ENCODE data around the gene PKN1. TPM values are rescaled to one million over a fixed set of nuclear protein-coding genes. Genes with fewer than 3 reads are reported as not detected.

The PKN1 gene
- total and polyA plus RNA-seq, 2 donors (not counting 1 experiment from before 2014, with no cell fraction given) = 114 to 171 TPM

DNA sequence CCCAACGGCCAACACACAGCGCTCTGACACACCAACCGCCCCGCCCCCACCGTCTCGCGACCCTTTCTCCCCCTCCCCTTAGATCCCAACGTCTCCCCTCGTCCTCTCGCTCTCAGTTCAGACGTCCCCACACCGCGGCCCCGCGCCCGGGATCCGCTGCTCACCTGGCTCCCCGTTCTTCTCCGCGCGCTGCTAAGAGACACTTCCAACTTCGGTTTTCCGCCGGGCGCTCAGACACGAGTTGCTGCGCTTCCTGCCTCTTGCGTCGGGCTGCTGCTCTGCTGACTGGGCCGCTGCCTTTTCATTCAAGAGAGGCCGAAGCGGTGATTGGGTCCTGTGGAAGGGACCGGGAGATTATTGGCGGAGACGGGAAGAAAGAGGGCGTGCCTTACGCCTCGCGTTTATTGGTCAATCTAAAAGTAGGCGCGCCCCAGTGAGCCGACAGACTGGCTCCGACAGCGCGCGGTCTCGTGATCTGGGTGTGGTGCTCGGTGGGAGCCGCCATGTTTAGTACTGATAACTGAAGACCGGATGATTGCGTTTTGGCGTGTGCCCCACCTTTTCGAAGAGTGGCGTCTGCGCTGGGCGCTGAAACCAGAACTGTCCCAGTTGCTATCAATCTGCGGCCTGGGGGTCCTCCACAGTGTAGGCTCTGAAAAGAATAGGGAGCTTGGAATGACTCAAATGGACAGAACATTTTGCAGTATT, 13.8 kb upstream of the PKN1 start, which contains the start of gene DDX39A:
DDX39A (minus strand) TSS at position 236 of the 708 bp plus-strand sequence. CDS start 6,121 bp downstream, outside the sequence.
- WGBS (ENCODE audit: insufficient coverage) = under 1% methylated on average over 55 of the region's 57 CpGs
- Histone ChIP-seq H2AFZ (ENCODE audit: insufficient read depth, low read depth, low read length, poor library complexity, severe bottlenecking) (peak within 1 kb of the TSS; percentile 65), H3K4me2 (replicated peaks; ENCODE audit: low read depth, low read length, poor library complexity, severe bottlenecking) (peak within 1 kb of the TSS; percentile 94), H3K27ac (ENCODE audit: low read length in 2 of 2) (peak within 1 kb of the TSS; percentile 92 to 98), H3K27me3 (replicated peaks in 1 of 4; ENCODE audit: control extremely low read depth in 1 of 4, control insufficient read depth in 3 of 4, insufficient read depth in 4 of 4, low read length in 3 of 4) (no peaks in the 10 kb centered on the region), H3K36me3 (replicated peaks in 1 of 2; ENCODE audit: control extremely low read depth in 1 of 2, control insufficient read depth in 1 of 2, extremely low read depth in 1 of 2, insufficient read depth in 2 of 2, low read length in 1 of 2) (peaks cover 0 to 21% of the 10 kb centered on the region in 2 experiments), H3K9ac (ENCODE audit: low read length) (peak within 1 kb of the TSS; percentile 94), H3K9me3 (ENCODE audit: control extremely low read depth in 1 of 3, control insufficient read depth in 2 of 3, insufficient read depth in 1 of 3, low read length in 2 of 3) (peaks cover 0 to 14% (median 0%) of the 10 kb centered on the region in 3 donors), H3K79me2 (ENCODE audit: control insufficient read depth, insufficient read depth, low read length) (peaks cover 48% of the 10 kb centered on the region), H3K4me3 (ENCODE audit: control extremely low read depth in 1 of 5, extremely low read depth in 1 of 5, insufficient read depth in 1 of 5, low read depth in 2 of 5, low read length in 4 of 5) (peak within 1 kb of the TSS; percentile 30 to 89 (median 82)), H3K4me1 (ENCODE audit: control insufficient read depth in 2 of 2, insufficient read depth in 2 of 2, low read length in 2 of 2) (peaks cover 36 to 50% of the 10 kb centered on the region in 2 donors), H4K20me1 (ENCODE audit: control insufficient read depth, insufficient read depth, low read length, poor library complexity, severe bottlenecking) (peaks cover 46% of the 10 kb centered on the region)
- Mint-ChIP-seq H3K4me3 (peak within 1 kb of the TSS; percentile 89), H3K27me3 (no peaks in the 10 kb centered on the region), H3K4me1 (peaks cover 37% of the 10 kb centered on the region), H3K9me3 (ENCODE audit: insufficient read depth) (no peaks in the 10 kb centered on the region), H3K27ac (peak within 1 kb of the TSS; percentile 96)
- intact Hi-C loops (cut with micrococcal nuclease) = loop anchor here (1.0 to 5.0 kb wide), 9 partner anchors 13 to 337 kb away; partner anchors contain the start of genes ADGRE5, DNAJB1 and TECR
- ChIA-PET POLR2A (interaction anchor here (0.5 to 2.5 kb wide), 12 partner anchors 9 to 283 kb away, joined by 3 to 16 read pairs (median 5); partner anchors contain the start of gene ASF1B), CTCF (interaction anchor here (0.7 to 1.9 kb wide), 6 partner anchors 13 to 282 kb away, joined by 3 to 11 read pairs (median 4); partner anchors contain the start of gene PKN1)
- peak; percentile 99 for DNase-seq
- TF ChIP-seq, protein P1, sequence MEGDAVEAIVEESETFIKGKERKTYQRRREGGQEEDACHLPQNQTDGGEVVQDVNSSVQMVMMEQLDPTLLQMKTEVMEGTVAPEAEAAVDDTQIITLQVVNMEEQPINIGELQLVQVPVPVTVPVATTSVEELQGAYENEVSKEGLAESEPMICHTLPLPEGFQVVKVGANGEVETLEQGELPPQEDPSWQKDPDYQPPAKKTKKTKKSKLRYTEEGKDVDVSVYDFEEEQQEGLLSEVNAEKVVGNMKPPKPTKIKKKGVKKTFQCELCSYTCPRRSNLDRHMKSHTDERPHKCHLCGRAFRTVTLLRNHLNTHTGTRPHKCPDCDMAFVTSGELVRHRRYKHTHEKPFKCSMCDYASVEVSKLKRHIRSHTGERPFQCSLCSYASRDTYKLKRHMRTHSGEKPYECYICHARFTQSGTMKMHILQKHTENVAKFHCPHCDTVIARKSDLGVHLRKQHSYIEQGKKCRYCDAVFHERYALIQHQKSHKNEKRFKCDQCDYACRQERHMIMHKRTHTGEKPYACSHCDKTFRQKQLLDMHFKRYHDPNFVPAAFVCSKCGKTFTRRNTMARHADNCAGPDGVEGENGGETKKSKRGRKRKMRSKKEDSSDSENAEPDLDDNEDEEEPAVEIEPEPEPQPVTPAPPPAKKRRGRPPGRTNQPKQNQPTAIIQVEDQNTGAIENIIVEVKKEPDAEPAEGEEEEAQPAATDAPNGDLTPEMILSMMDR (IDR thresholded peaks at IDR 0.05) = no peak
- no peak for TF ChIP-seq EZH2 (IDR thresholded peaks at IDR 0.05; ENCODE audit: borderline replicate concordance, insufficient read depth, low read depth, low read length, poor library complexity, severe bottlenecking)
- peak; percentile 91 for ATAC-seq (ENCODE audit: low read depth)

DNA sequence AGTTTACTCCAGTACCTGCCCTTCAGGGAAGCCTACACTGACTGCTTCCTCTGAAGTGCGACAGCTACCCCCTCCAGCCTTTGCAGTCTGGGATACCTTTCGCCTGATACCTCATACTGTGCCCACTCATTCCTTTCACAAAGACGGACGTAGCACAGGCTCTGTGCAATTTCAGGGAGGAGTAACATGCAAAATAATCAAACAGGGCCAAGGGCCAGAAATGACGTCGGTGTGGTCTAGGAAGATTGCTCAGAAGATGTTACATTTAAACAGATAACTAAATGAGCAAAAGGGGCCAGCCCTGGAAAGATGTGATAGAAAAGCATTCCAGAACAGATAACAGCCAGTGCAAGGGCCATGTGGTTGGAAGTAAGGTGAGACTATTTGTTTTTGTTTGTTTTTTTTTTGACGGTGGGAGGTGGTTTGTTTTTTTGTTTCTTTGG, 7.4 kb upstream of the PKN1 start:
- no peak overlapping the region for H3K4me2 ChIP-seq (replicated peaks; ENCODE audit: low read depth, low read length, poor library complexity, severe bottlenecking)
- Mint-ChIP-seq H3K27ac (no peak overlapping the region), H3K4me1 (peaks cover 4% of the 10 kb centered on the region), H3K9me3 (ENCODE audit: insufficient read depth) (no peaks in the 10 kb centered on the region), H3K4me3 (no peak overlapping the region), H3K27me3 (no peaks in the 10 kb centered on the region)
- ATAC-seq (ENCODE audit: low read depth) (no peak), DNase-seq (no peak)
- H3K27me3 ChIP-seq (replicated peaks in 1 of 4; ENCODE audit: control extremely low read depth in 1 of 4, control insufficient read depth in 3 of 4, insufficient read depth in 4 of 4, low read length in 3 of 4) = no peaks in the 10 kb centered on the region
- H3K36me3 ChIP-seq (replicated peaks in 1 of 2; ENCODE audit: control extremely low read depth in 1 of 2, control insufficient read depth in 1 of 2, extremely low read depth in 1 of 2, insufficient read depth in 2 of 2, low read length in 1 of 2) = no peaks in the 10 kb centered on the region
- H3K9me3 ChIP-seq (ENCODE audit: control extremely low read depth in 1 of 3, control insufficient read depth in 2 of 3, insufficient read depth in 1 of 3, low read length in 2 of 3) = no peaks in the 10 kb centered on the region
- ChIA-PET POLR2A (no interaction called here), CTCF (no interaction called here)
- intact Hi-C loops (cut with micrococcal nuclease) = no loop called here
- no peaks in the 10 kb centered on the region for H3K79me2 ChIP-seq (ENCODE audit: control insufficient read depth, insufficient read depth, low read length)
- H4K20me1 ChIP-seq (ENCODE audit: control insufficient read depth, insufficient read depth, low read length, poor library complexity, severe bottlenecking) = no peaks in the 10 kb centered on the region
- TF ChIP-seq, protein P1 (IDR thresholded peaks at IDR 0.05) = no peak
- no peak for TF ChIP-seq EZH2 (IDR thresholded peaks at IDR 0.05; ENCODE audit: borderline replicate concordance, insufficient read depth, low read depth, low read length, poor library complexity, severe bottlenecking)
- H3K4me1 ChIP-seq (ENCODE audit: control insufficient read depth in 2 of 2, insufficient read depth in 2 of 2, low read length in 2 of 2) = no peaks in the 10 kb centered on the region
- H3K4me3 ChIP-seq (ENCODE audit: control extremely low read depth in 1 of 5, extremely low read depth in 1 of 5, insufficient read depth in 1 of 5, low read depth in 2 of 5, low read length in 4 of 5) = no peak overlapping the region
- no peak overlapping the region for H3K9ac ChIP-seq (ENCODE audit: low read length)
- WGBS (ENCODE audit: insufficient coverage) = 93% methylated on average over 4 of the region's 7 CpGs
- no peak overlapping the region for H3K27ac ChIP-seq (ENCODE audit: low read length in 2 of 2)
- no peak overlapping the region for H2AFZ ChIP-seq (ENCODE audit: insufficient read depth, low read depth, low read length, poor library complexity, severe bottlenecking)

All from B cell (primary cell).